Upper lobe of right lung (tissue), 1 donor: ENCODE measurements around the gene MRPL50. TPM values are rescaled to one million over a fixed set of nuclear protein-coding genes. Genes with fewer than 3 reads are reported as not detected.

Source experiments
- ATAC-seq: fragments of 200-7000 bp; cut with Tn5 transposase; one replicate; pipeline ENCODE4 v1.9.1; 2020; ENCODE audit warnings: mild to moderate bottlenecking, moderate library complexity
- DNase-seq: peaks from one replicate; pipeline ENCODE4 v3.0.0-alpha.2; 2020
- H3K27ac ChIP-seq: fragments of 200-600 bp; one replicate; pipeline ENCODE4 v1.8.0; 2022
- H3K27me3 ChIP-seq: fragments of 200-600 bp; one replicate; pipeline ENCODE4 v1.8.0; 2022; ENCODE audit warnings: mild to moderate bottlenecking
- H3K36me3 ChIP-seq: fragments of 200-600 bp; one replicate; pipeline ENCODE4 v1.8.0; 2022
- H3K4me1 ChIP-seq: fragments of 200-600 bp; one replicate; pipeline ENCODE4 v1.8.0; 2022
- H3K4me3 ChIP-seq: fragments of 200-600 bp; one replicate; pipeline ENCODE4 v1.8.0; 2022; ENCODE audit warnings: mild to moderate bottlenecking
- H3K9me3 ChIP-seq: fragments of 200-600 bp; one replicate; pipeline ENCODE4 v1.8.0; 2022
- CTCF ChIP-seq: fragments of 200-600 bp; IDR thresholded peaks from one replicate; pipeline ENCODE4 v1.8.0; 2022; ENCODE audit warnings: antibody characterized with exemption
- intact Hi-C: fragments of 100-400 bp; cut with DNase I; formaldehyde crosslinking; loops from one replicate; pipeline ENCODE4 v1.11.0; 2022
- total RNA-seq: library from RNA; stranded (reverse); fragmentation: NEBNext Ultra II Directional; extraction: Animal tissue kit (Norgen Biotek cat#: 25700); gene quantifications from one replicate; pipeline ENCODE4 v1.2.1, GENCODE V29; 2021
- donor health status: DM: no; HTN: yes; CAD: no; lungs with severe emphysema.

MRPL50 gene
- total RNA-seq, 1 donor from 2014 or later = 9.8 TPM

DNA sequence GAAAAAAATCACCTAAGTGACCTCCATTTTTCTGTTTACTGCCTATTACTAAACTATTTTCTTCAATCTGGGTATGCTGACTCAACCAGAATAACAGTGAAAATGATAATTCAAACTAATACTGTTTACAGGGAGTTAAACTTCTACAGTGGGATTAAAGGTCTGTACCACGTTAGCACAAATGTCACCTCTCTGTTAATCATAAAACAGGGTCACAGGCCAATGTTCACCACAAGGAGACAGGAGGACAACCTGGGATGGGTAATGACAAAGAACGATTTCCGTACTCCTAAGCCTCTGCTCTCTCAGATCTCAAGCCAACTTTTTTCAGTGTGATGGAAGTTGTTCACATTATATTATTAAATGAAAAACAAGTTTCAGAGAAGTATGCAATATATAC, 34.8 kb upstream of the MRPL50 start:
- Histone ChIP-seq H3K4me1 (no peaks in the 10 kb centered on the region), H3K9me3 (no peaks in the 10 kb centered on the region), H3K27ac (no peak overlapping the region), H3K27me3 (no peaks in the 10 kb centered on the region), H3K4me3 (no peak overlapping the region), H3K36me3 (no peaks in the 10 kb centered on the region)
- no peak for TF ChIP-seq CTCF
- no peak for DNase-seq
- intact Hi-C loops = no loop called here
- ATAC-seq = no peak

- H3K4me3 ChIP-seq = no peak overlapping the region
- no peaks in the 10 kb centered on the region for H3K4me1 ChIP-seq
- H3K36me3 ChIP-seq = no peaks in the 10 kb centered on the region
- ATAC-seq (no peak), DNase-seq (no peak)
- H3K27me3 ChIP-seq = no peaks in the 10 kb centered on the region
- intact Hi-C loops = no loop called here
- no peak overlapping the region for H3K27ac ChIP-seq
- no peaks in the 10 kb centered on the region for H3K9me3 ChIP-seq
- TF ChIP-seq CTCF = no peak
Observed at GRCh38 chr9:101432740-101433139, 34.3 kb upstream of the MRPL50 start.

- intact Hi-C loops = no loop called here
- Histone ChIP-seq H3K27me3 (no peaks in the 10 kb centered on the region), H3K9me3 (no peaks in the 10 kb centered on the region), H3K36me3 (no peaks in the 10 kb centered on the region), H3K4me3 (no peak overlapping the region), H3K27ac (no peak overlapping the region), H3K4me1 (no peaks in the 10 kb centered on the region)
- ATAC-seq (no peak), DNase-seq (no peak)
- TF ChIP-seq CTCF = no peak
Observed at GRCh38 chr9:101432171-101432570, 33.8 kb upstream of the MRPL50 start.

- no peak for DNase-seq
- Histone ChIP-seq H3K9me3 (no peaks in the 10 kb centered on the region), H3K4me3 (no peak overlapping the region), H3K36me3 (no peaks in the 10 kb centered on the region), H3K27me3 (no peaks in the 10 kb centered on the region), H3K4me1 (no peaks in the 10 kb centered on the region), H3K27ac (no peak overlapping the region)
- ATAC-seq = no peak
- intact Hi-C loops = no loop called here
- TF ChIP-seq CTCF = no peak
Observed at GRCh38 chr9:101429736-101430135, 31.3 kb upstream of the MRPL50 start.

GRCh38 chr9:101428909-101429308, 30.5 kb upstream of the MRPL50 start:
- no peak for DNase-seq
- TF ChIP-seq CTCF = no peak
- Histone ChIP-seq H3K27ac (no peak overlapping the region), H3K9me3 (no peaks in the 10 kb centered on the region), H3K4me3 (no peak overlapping the region), H3K36me3 (no peaks in the 10 kb centered on the region), H3K4me1 (no peaks in the 10 kb centered on the region), H3K27me3 (no peaks in the 10 kb centered on the region)
- intact Hi-C loops = no loop called here
- no peak for ATAC-seq

DNA sequence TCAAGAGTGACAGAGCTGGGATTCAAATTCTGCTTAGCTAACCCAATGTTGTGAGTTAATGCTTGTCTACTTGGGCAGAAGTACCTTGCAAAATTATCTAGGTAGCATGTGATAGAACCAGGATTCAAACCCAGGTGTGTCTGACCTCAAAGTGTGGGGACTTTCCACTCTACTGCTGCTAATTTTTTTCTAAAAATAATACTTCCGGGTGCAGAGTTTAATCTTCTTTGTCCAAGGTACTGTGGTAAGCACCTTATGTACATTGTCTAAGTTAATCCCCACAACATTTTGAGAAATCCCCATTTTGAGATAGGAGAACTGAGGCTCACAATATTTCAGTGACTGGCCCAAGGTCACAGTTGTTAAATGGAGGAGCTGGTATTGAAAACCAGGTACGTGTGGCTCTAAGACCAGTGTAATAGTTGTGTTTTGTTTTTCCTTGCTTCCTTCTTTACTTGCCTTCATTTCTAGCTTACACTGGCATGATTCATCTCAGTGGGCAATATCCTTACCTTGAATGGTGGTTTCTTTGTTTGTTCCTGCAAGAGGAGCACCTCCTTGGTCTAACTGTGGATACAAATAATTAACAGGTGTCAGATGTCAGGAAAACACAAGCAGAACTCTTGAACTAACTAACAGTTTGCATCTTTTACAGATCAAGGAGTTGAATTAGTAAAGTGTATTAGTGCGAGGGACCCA, 29.7 kb upstream of the MRPL50 start:
- TF ChIP-seq CTCF = no peak
- H3K27me3 ChIP-seq = no peaks in the 10 kb centered on the region
- no peak for ATAC-seq
- H3K27ac ChIP-seq = no peak overlapping the region
- intact Hi-C loops = no loop called here
- DNase-seq = no peak
- H3K9me3 ChIP-seq = no peaks in the 10 kb centered on the region
- H3K36me3 ChIP-seq = no peaks in the 10 kb centered on the region
- H3K4me3 ChIP-seq = no peak overlapping the region
- H3K4me1 ChIP-seq = no peaks in the 10 kb centered on the region
